NCI-H446 (cell line): ENCODE data around the gene TNS3.
"Not testable (repeated sequence)": the region's sequence is repeated elsewhere in the genome, so short reads cannot be mapped to it uniquely, and the experiment has no call there.

Experiments used
- DNase-seq, 2 experiments: peaks; one replicate each; lab custom pipeline; 2025; lab: John Stamatoyannopoulos, UW

The TNS3 gene

GRCh38 chr7:47561715-47562446 is 20.0 kb downstream of the TNS3 start:
- DNase-seq, result no peak

GRCh38 chr7:47559306-47560220 is 22.3 kb downstream of the TNS3 start:
- DNase-seq, result no peak

- DNase-seq, result no peak
Observed at GRCh38 chr7:47557694-47558670, 23.9 kb downstream of the TNS3 start.

- DNase-seq, result no peak
Observed at GRCh38 chr7:47557317-47557693, 24.6 kb downstream of the TNS3 start.

GRCh38 chr7:47556511-47557180 is 25.3 kb downstream of the TNS3 start:
- DNase-seq, result no peak

GRCh38 chr7:47553309-47553708 is 28.6 kb downstream of the TNS3 start:
- no peak for DNase-seq

- no peak for DNase-seq
Observed at GRCh38 chr7:47552621-47553020, 29.3 kb downstream of the TNS3 start.

- no peak for DNase-seq
Observed at GRCh38 chr7:47551668-47552440, 30.1 kb downstream of the TNS3 start.

- DNase-seq, result no peak
Observed at GRCh38 chr7:47550788-47551470, 31.0 kb downstream of the TNS3 start.

GRCh38 chr7:47549916-47550315 is 32.0 kb downstream of the TNS3 start:
- DNase-seq, result no peak

- no peak for DNase-seq
Observed at GRCh38 chr7:47549397-47549796, 32.5 kb downstream of the TNS3 start.

GRCh38 chr7:47548546-47548945 is 33.4 kb downstream of the TNS3 start:
- DNase-seq, result no peak

- DNase-seq, result no peak
Observed at GRCh38 chr7:47546733-47547494, 35.0 kb downstream of the TNS3 start.

- no peak for DNase-seq
Observed at GRCh38 chr7:47546171-47546570, 35.7 kb downstream of the TNS3 start.

- DNase-seq, result no peak
Observed at GRCh38 chr7:47544416-47544815, 37.5 kb downstream of the TNS3 start.

GRCh38 chr7:47543714-47544113 is 38.2 kb downstream of the TNS3 start:
- no peak for DNase-seq

- no peak for DNase-seq
Observed at GRCh38 chr7:47543056-47543455, 38.9 kb downstream of the TNS3 start.

- DNase-seq, result no peak
Observed at GRCh38 chr7:47542051-47542450, 39.9 kb downstream of the TNS3 start.

GRCh38 chr7:47541485-47541884 is 40.4 kb downstream of the TNS3 start:
- not testable (repeated sequence) for DNase-seq
